ENCODE data around the gene CNTNAP1.

- TF ChIP-seq CTCF (IDR thresholded peaks at IDR 0.05 in 2 of 3, conservative IDR thresholded peaks at IDR 0.05 in 1 of 3; ENCODE audit: control insufficient read depth in 2 of 3, extremely low read depth in 1 of 3, insufficient read depth in 1 of 3, low read depth in 3 of 3, low read length in 3 of 3): no peak
- TF ChIP-seq HDAC6 (IDR thresholded peaks at IDR 0.05; ENCODE audit: unreplicated experiment): no peak
Observed at GRCh38 chr17:42690596-42690995, 8.3 kb downstream of the CNTNAP1 start.

Measured in GM12878 (cell line).